A549 (cell line): Measurements from ENCODE around the gene VN1R5. TPM values are rescaled to one million over a fixed set of nuclear protein-coding genes. Genes with fewer than 3 reads are reported as not detected.

Experiments used
- ATAC-seq, 2 experiments: fragments of 200-7000 bp in 1 of 2; fragments of >200 bp in 1 of 2; cut with Nextera tagmentation in 1 of 2; cut with Tn5 transposase in 1 of 2; 3 replicates each; pipeline versions ENCODE4 v1.8.0 to v1.9.1; 2018 to 2020; ENCODE audit warnings: mild to moderate bottlenecking in 1 of 2, moderate library complexity in 1 of 2
- CTCF ChIA-PET: fragments of 300-600 bp; sonication (Branson Sonifier 250); formaldehyde crosslinking; extraction: SDS; loops from one replicate; lab custom pipeline; 2021; ENCODE audit warnings: antibody characterized with exemption, inconsistent platforms; lab: Yijun Ruan, JAX
- POLR2A ChIA-PET: fragments of 350-600 bp; formaldehyde crosslinking; extraction: SDS; loops from one replicate; lab custom pipeline; 2021; ENCODE audit warnings: antibody characterized with exemption, inconsistent platforms; lab: Yijun Ruan, JAX
- DNase-seq, 2 experiments: peaks; one replicate each; pipeline versions ENCODE4 v3.0.0 to v3.0.0-alpha.2; 2011 to 2016; ENCODE audit warnings: low read depth in 1 of 2, low spot score in 1 of 2
- FAIRE-seq: peaks from 2 replicates; lab custom pipeline; 2011; peaks lifted over from hg19 to GRCh38; lab: Jason Lieb, UNC
- H3K27ac ChIP-seq, 2 experiments: fragments of >200 bp; sonication (Bioruptor Twin); formaldehyde crosslinking; 3 replicates each; pipeline ENCODE4 v1.5.1; 2016 to 2017
- H3K4me1 ChIP-seq: fragments of >200 bp; sonication (Bioruptor Twin); formaldehyde crosslinking; 3 replicates; pipeline ENCODE4 v1.6.1; 2016
- H3K4me2 ChIP-seq: fragments of >200 bp; sonication (Bioruptor Twin); formaldehyde crosslinking; 3 replicates; pipeline ENCODE4 v1.6.1; 2016
- H3K4me3 ChIP-seq: fragments of >200 bp; sonication (Bioruptor Twin); formaldehyde crosslinking; 3 replicates; pipeline ENCODE4 v1.5.1; 2016
- H3K9me3 ChIP-seq: fragments of >200 bp; sonication (Bioruptor Twin); formaldehyde crosslinking; 3 replicates; pipeline ENCODE4 v1.6.1; 2016
- CBX8 ChIP-seq: fragments of 200-600 bp; sonication (generic); IDR thresholded peaks from 2 replicates; pipeline ENCODE4 v1.6.1; 2016
- CEBPB ChIP-seq, 2 experiments: fragments of >200 bp in 1 of 2; sonication (Bioruptor Twin) in 1 of 2; formaldehyde crosslinking in 1 of 2; IDR thresholded peaks; 2 replicates each; pipeline ENCODE4 v1.6.1; 2012 to 2016
- E2F6 ChIP-seq: IDR thresholded peaks from 2 replicates; pipeline ENCODE4 v1.6.1; 2012; ENCODE audit warnings: low read depth, borderline replicate concordance
- EHF ChIP-seq: fragments of 250-450 bp; sonication (Bioruptor Pico); IDR thresholded peaks from 2 replicates; pipeline ENCODE4 v1.5.0; 2020; ENCODE audit warnings: mild to moderate bottlenecking
- ESRRA ChIP-seq: fragments of 150-350 bp; IDR thresholded peaks from 2 replicates; pipeline ENCODE4 v1.6.1; 2014; ENCODE audit warnings: mild to moderate bottlenecking, low read length, borderline replicate concordance
- FOSL2 ChIP-seq, 2 experiments: fragments of 450-650 bp in 1 of 2; fragments of >200 bp in 1 of 2; sonication (Bioruptor Twin) in 1 of 2; formaldehyde crosslinking; IDR thresholded peaks; 2 replicates each; pipeline versions ENCODE4 v1.5.0 to v1.6.1; 2016 to 2020; ENCODE audit warnings: mild to moderate bottlenecking in 1 of 2, moderate library complexity in 1 of 2
- HDAC2 ChIP-seq: fragments of 200-600 bp; sonication (generic); IDR thresholded peaks from 2 replicates; pipeline ENCODE4 v1.6.1; 2016
- HMGXB4 ChIP-seq: fragments of 250-450 bp; sonication (Bioruptor Pico); IDR thresholded peaks from 2 replicates; pipeline ENCODE4 v1.5.0; 2021; ENCODE audit warnings: mild to moderate bottlenecking, moderate library complexity, borderline replicate concordance
- JUN ChIP-seq, 2 experiments: fragments of >200 bp; sonication (Bioruptor Twin); formaldehyde crosslinking; IDR thresholded peaks; 2 replicates in 1 of 2; 3 replicates in 1 of 2; pipeline ENCODE4 v1.6.1; 2016 to 2017
- KDM1A ChIP-seq: fragments of 200-600 bp; sonication (generic); IDR thresholded peaks from 2 replicates; pipeline ENCODE4 v1.6.1; 2016; ENCODE audit warnings: low read depth, mild to moderate bottlenecking
- MYC ChIP-seq: IDR thresholded peaks from 2 replicates; pipeline ENCODE4 v1.6.1; 2012; ENCODE audit warnings: mild to moderate bottlenecking, inconsistent platforms, low read length, improper control_type of control experiment, borderline replicate concordance
- NPAS2 ChIP-seq: fragments of 250-450 bp; sonication (Bioruptor Pico); IDR thresholded peaks from 2 replicates; pipeline ENCODE4 v1.8.0; 2022; ENCODE audit warnings: mild to moderate bottlenecking, moderate library complexity, borderline replicate concordance
- REST ChIP-seq: fragments of 200-600 bp; sonication (generic); IDR thresholded peaks from 2 replicates; pipeline ENCODE4 v1.6.1; 2016; ENCODE audit warnings: antibody characterized with exemption, mild to moderate bottlenecking, moderate library complexity
- SREBF2 ChIP-seq: fragments of 450-650 bp; IDR thresholded peaks from 2 replicates; pipeline ENCODE4 v1.6.1; 2014; ENCODE audit warnings: mild to moderate bottlenecking, moderate library complexity
- TFCP2L1 ChIP-seq: fragments of 250-450 bp; sonication (Bioruptor Pico); IDR thresholded peaks from 2 replicates; pipeline ENCODE4 v1.5.0; 2021; ENCODE audit warnings: mild to moderate bottlenecking
- USF2 ChIP-seq: fragments of 450-650 bp; IDR thresholded peaks from 2 replicates; pipeline ENCODE4 v1.6.1; 2014; ENCODE audit warnings: antibody characterized with exemption
- ZFP36 ChIP-seq: fragments of 450-650 bp; IDR thresholded peaks from 2 replicates; pipeline ENCODE4 v1.6.1; 2014; ENCODE audit warnings: borderline replicate concordance; ENCODE audit not compliant: partially characterized antibody
- ZNF302 ChIP-seq: fragments of 250-450 bp; sonication (Bioruptor Pico); IDR thresholded peaks from 2 replicates; pipeline ENCODE4 v1.9.0; 2021; ENCODE audit warnings: inconsistent platforms, mild to moderate bottlenecking, moderate library complexity
- WGBS: methylation state at CpG from one replicate; pipeline ENCODE4 v1.1.6; 2017; ENCODE audit errors: missing lambda C conversion rate; 5-methylcytosine and 5-hydroxymethylcytosine counted together
- polyA plus RNA-seq, 4 experiments: library from polyadenylated mRNA; depleted of rRNA in 3 of 4; stranded (reverse); fragments of >200 nt; fragmentation: RNase III in 1 of 4; extraction: RNeasy Plus Mini Kit Qiagen cat#74134 plus additional on column Dnase treatment in 1 of 4; gene quantifications; 2 replicates in 3 of 4; 3 replicates in 1 of 4; pipeline ENCODE4 v1.2.3, GENCODE V29; 2011 to 2017

Gene VN1R5
- polyA plus RNA-seq, 2 of the 4 experiments (the other 2 are of a cell fraction): not detected

- FAIRE-seq (no peak), ATAC-seq (no peak), DNase-seq (no peak)
- 6% methylated on average over 1 of the region's 1 CpG for WGBS
- CTCF ChIA-PET: no interaction called here
- Histone ChIP-seq H3K4me1 (no peaks in the 10 kb centered on the region), H3K4me2 (no peak overlapping the region), H3K27ac (no peak overlapping the region)
- TF ChIP-seq EHF (CRISPR knock-in tag) (no peak), USF2 (no peak), KDM1A (no peak), CEBPB (IDR thresholded peaks at IDR 0.05) (no peak), REST (no peak), NPAS2 (CRISPR knock-in tag) (no peak), HDAC2 (no peak)
- TF ChIP-seq, all 56 proteins: peak for 0
- Histone ChIP-seq H3K9me3 (peaks cover 2% of the 10 kb centered on the region; the same call in 1 of the 3 replicates), H3K4me3 (no peak overlapping the region)
- POLR2A ChIA-PET: no interaction called here
Observed at GRCh38 chr1:247273013-247273412, 17.1 kb downstream of the VN1R5 start.

GRCh38 chr1:247274605-247275256, 18.9 kb downstream of the VN1R5 start:
- no peak overlapping the region for H3K4me3 ChIP-seq
- no peak overlapping the region for H3K4me2 ChIP-seq
- TF ChIP-seq MYC: no peak
- no peak for TF ChIP-seq JUN (IDR thresholded peaks at IDR 0.05)
- no peak for TF ChIP-seq CBX8
- TF ChIP-seq TFCP2L1 (CRISPR knock-in tag): no peak
- no peak for TF ChIP-seq FOSL2 (IDR thresholded peaks at IDR 0.05)
- TF ChIP-seq FOSL2 (CRISPR knock-in tag; IDR thresholded peaks at IDR 0.05): no peak
- no peak for TF ChIP-seq ESRRA
- TF ChIP-seq ZNF302 (CRISPR knock-in tag): no peak
- TF ChIP-seq ZFP36: no peak
- TF ChIP-seq HMGXB4 (CRISPR knock-in tag): no peak
- no peak for TF ChIP-seq SREBF2
- TF ChIP-seq E2F6: no peak
- TF ChIP-seq, all 56 proteins: peak for 0
- H3K27ac ChIP-seq: no peak overlapping the region
- ATAC-seq (no peak), DNase-seq (no peak), FAIRE-seq (no peak)
- ChIA-PET POLR2A (interaction anchor here (0.6 kb wide), 1 partner anchor 23 kb away, joined by 4 read pairs; no protein-coding TSS in a partner anchor), CTCF (interaction anchor here (0.8 kb wide), 1 partner anchor 98 kb away, joined by 3 read pairs; no protein-coding TSS in a partner anchor)
- WGBS: 1% methylated on average over 3 of the region's 3 CpGs
- H3K4me1 ChIP-seq: no peaks in the 10 kb centered on the region
- 0 out of 3 replicates have a peak, but pooled peaks cover 2% of the 10 kb centered on the region for H3K9me3 ChIP-seq
